SU-DHL-6 (cell line): ENCODE data around the gene KIF24.

Source experiments
- H2AFZ ChIP-seq: fragments of 200-600 bp; sonication (generic); 2 replicates; pipeline ENCODE4 v1.6.1; 2014; ENCODE audit warnings: low read depth, mild to moderate bottlenecking, moderate library complexity, mixed read lengths, antibody characterized with exemption, low read length; ENCODE audit not compliant: severe bottlenecking
- H3F3A ChIP-seq: fragments of 200-600 bp; shearing (Covaris generic); 2 replicates; pipeline ENCODE4 v1.6.0; 2016; ENCODE audit warnings: antibody characterized with exemption, mild to moderate bottlenecking; ENCODE audit not compliant: insufficient read depth
- H3K27ac ChIP-seq: fragments of 200-600 bp; sonication (generic); 2 replicates; pipeline ENCODE4 v1.5.1; 2016; ENCODE audit warnings: low read depth, mild to moderate bottlenecking, low read length, moderate library complexity, mixed read lengths
- H3K27me3 ChIP-seq: fragments of 200-600 bp; sonication (generic), shearing (Covaris generic); 2 replicates; pipeline ENCODE4 v1.6.0; 2014; ENCODE audit warnings: mild to moderate bottlenecking, low read length
- H3K36me3 ChIP-seq: fragments of 200-600 bp; sonication (generic); 2 replicates; pipeline ENCODE4 v1.6.1; 2014; ENCODE audit warnings: mild to moderate bottlenecking, low read length, mixed read lengths
- H3K4me2 ChIP-seq: fragments of 300-600, 200-600 bp; shearing (Covaris generic), sonication (generic); 2 replicates; pipeline ENCODE4 v1.6.0; 2014; ENCODE audit warnings: low read length, low read depth, mild to moderate bottlenecking; ENCODE audit not compliant: poor library complexity, severe bottlenecking
- H3K4me3 ChIP-seq: fragments of 200-600 bp; sonication (generic); 2 replicates; pipeline ENCODE4 v1.5.1; 2014; ENCODE audit warnings: antibody characterized with exemption, low read length, mild to moderate bottlenecking, mixed read lengths; ENCODE audit not compliant: insufficient read depth, poor library complexity, severe bottlenecking
- H3K79me2 ChIP-seq: fragments of 200-600 bp; sonication (generic); 2 replicates; pipeline ENCODE4 v1.6.1; 2014; ENCODE audit warnings: mild to moderate bottlenecking, low read length, moderate library complexity; ENCODE audit not compliant: insufficient read depth
- H3K9ac ChIP-seq: fragments of 200-600 bp; sonication (generic); 2 replicates; pipeline ENCODE4 v1.7.0; 2014; ENCODE audit warnings: mild to moderate bottlenecking, low read length
- H3K9me2 ChIP-seq: fragments of 200-600 bp; sonication (generic); replicated peaks from 2 replicates; pipeline ENCODE4 v1.6.1; 2014; ENCODE audit warnings: low read length; ENCODE audit not compliant: insufficient read depth
- H3K9me3 ChIP-seq: fragments of 200-600 bp; sonication (generic); 2 replicates; pipeline ENCODE4 v1.6.1; 2014; ENCODE audit warnings: low read length, mixed read lengths; ENCODE audit not compliant: insufficient read depth
- H4K20me1 ChIP-seq: fragments of 200-600 bp; sonication (generic); 2 replicates; pipeline ENCODE4 v1.6.1; 2014; ENCODE audit warnings: low read depth, mild to moderate bottlenecking, antibody characterized with exemption, low read length, moderate library complexity, mixed read lengths
- EZH2phosphoT487 ChIP-seq: fragments of 200-600 bp; sonication (generic), shearing (Covaris generic); conservative IDR thresholded peaks from 2 replicates; pipeline ENCODE4 v1.6.1; 2018; ENCODE audit warnings: mild to moderate bottlenecking, antibody characterized with exemption, low read length, moderate library complexity, mixed read lengths
- TF ChIP-seq, protein P1 (sequence below): fragments of 200-600 bp; sonication (generic); IDR thresholded peaks from one replicate; pipeline ENCODE4 v1.5.1; 2017; ENCODE audit warnings: antibody characterized with exemption, mild to moderate bottlenecking, low read length, moderate library complexity; ENCODE audit not compliant: insufficient read depth, poor library complexity, severe bottlenecking

KIF24 gene

DNA sequence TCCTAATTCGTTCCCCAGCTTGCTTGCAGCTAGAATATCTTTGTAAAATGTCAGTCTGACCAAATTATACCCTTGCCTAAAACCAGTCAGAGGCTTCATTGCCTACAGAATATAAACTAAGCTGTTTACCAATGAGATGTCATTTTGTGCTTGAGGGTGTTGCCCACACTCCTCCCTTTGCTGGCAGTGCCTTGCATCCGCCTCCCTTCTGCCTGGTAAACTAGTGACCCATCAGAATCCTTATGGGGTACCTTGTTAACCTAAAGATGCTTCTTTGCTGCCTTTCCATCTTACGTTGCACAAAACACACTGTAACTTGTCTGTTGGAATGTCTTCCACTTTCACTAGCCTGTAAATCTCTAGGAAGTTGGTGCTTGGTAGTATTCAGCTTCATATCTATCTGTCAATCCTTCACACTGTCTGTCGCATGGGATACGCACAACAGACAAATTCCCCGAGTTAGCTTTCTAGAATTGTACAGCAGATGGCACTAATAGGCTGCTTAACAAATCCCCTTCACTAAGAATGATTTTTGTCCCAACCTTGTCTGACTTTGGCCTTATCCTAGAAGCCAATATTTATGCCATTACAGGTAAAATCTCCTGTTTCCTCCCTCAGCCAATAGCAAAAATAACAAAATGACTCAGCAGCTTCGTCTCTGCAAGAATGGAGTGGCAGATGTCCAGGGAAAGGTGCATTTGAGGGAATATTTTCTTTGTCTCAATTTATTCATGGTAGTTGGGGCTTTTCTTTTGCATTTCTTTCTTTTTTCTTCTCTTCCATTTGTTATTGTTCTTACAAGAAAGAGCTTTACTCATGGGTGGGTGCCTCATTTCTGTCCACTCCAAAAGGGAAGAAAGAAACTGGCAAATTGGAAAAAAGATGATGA is 3.3 kb upstream of the KIF24 start:
- Histone ChIP-seq H3K9ac (no peak overlapping the region), H3F3A (peaks cover 13% of the 10 kb centered on the region), H3K27me3 (no peaks in the 10 kb centered on the region), H3K4me3 (no peak overlapping the region), H3K9me3 (no peaks in the 10 kb centered on the region), H3K9me2 (no peaks in the 10 kb centered on the region), H3K79me2 (peaks cover 19% of the 10 kb centered on the region), H3K36me3 (no peaks in the 10 kb centered on the region), H4K20me1 (no peaks in the 10 kb centered on the region), H2AFZ (no peak overlapping the region), H3K4me2 (no peak overlapping the region), H3K27ac (no peak overlapping the region)
- TF ChIP-seq EZH2phosphoT487: no peak
- TF ChIP-seq, protein P1, sequence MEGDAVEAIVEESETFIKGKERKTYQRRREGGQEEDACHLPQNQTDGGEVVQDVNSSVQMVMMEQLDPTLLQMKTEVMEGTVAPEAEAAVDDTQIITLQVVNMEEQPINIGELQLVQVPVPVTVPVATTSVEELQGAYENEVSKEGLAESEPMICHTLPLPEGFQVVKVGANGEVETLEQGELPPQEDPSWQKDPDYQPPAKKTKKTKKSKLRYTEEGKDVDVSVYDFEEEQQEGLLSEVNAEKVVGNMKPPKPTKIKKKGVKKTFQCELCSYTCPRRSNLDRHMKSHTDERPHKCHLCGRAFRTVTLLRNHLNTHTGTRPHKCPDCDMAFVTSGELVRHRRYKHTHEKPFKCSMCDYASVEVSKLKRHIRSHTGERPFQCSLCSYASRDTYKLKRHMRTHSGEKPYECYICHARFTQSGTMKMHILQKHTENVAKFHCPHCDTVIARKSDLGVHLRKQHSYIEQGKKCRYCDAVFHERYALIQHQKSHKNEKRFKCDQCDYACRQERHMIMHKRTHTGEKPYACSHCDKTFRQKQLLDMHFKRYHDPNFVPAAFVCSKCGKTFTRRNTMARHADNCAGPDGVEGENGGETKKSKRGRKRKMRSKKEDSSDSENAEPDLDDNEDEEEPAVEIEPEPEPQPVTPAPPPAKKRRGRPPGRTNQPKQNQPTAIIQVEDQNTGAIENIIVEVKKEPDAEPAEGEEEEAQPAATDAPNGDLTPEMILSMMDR: peak; percentile 56

DNA sequence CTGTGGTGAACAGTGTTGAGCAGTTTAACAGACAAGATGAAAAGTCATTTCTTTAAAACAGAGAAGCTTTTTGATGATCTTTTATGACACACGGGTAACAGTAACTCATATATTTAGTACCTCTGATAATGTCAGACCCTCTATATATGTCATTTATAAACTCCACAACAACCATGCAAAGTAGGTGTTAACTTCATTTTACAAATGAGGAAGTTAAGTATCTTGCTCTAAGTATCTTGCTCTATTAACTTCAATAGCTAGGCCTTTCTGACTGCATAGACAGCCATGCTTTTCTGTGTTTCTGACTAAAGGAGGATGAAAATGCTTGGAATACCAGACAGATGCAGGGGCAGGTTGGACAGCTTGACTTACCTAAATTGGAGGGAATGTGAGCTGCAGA is 2.1 kb upstream of the KIF24 start:
- Histone ChIP-seq H3K36me3 (no peaks in the 10 kb centered on the region), H3K9me3 (no peaks in the 10 kb centered on the region), H3F3A (peaks cover 17% of the 10 kb centered on the region), H3K27ac (peak overlapping the region; percentile 52), H3K27me3 (no peaks in the 10 kb centered on the region), H3K9ac (no peak overlapping the region), H2AFZ (peak overlapping the region; percentile 7), H3K4me3 (no peak overlapping the region), H3K79me2 (peaks cover 30% of the 10 kb centered on the region), H4K20me1 (no peaks in the 10 kb centered on the region), H3K4me2 (peak overlapping the region; percentile 83), H3K9me2 (no peaks in the 10 kb centered on the region)
- TF ChIP-seq, protein P1: no peak
- no peak for TF ChIP-seq EZH2phosphoT487

DNA sequence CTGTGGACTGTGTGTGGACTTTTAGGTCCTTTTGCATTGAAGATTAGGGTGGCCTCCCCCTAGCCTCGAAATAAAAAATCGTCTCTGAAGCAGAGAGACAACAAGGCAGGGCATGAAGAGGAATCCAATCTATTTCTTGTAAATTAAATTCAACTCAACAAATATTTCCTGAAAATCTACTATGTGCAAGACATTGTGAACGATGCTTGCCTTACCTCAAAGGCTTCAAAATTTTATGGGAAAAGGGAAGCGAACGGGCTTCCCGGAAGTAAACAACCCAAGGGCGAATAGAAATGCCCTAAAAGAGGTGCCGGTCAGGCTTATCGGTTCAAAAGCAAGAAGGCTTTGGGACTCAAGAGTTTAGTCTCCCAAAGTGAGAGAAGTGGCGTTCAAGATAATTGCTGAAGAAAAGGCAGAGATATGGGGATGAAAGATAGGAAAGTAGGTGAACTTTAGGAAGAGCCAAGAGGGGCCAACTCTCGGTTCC is 525 bp downstream of the KIF24 start:
- Histone ChIP-seq H3K9me2 (no peaks in the 10 kb centered on the region), H3K9me3 (no peaks in the 10 kb centered on the region), H3K27me3 (no peaks in the 10 kb centered on the region), H3F3A (peaks cover 17% of the 10 kb centered on the region), H2AFZ (peak overlapping the region; percentile 86), H3K4me2 (peak overlapping the region; percentile 87), H3K27ac (peak overlapping the region; percentile 70), H4K20me1 (no peaks in the 10 kb centered on the region), H3K79me2 (peaks cover 55% of the 10 kb centered on the region), H3K4me3 (peak overlapping the region; percentile 83), H3K9ac (peak overlapping the region; percentile 72), H3K36me3 (no peaks in the 10 kb centered on the region)
- no peak for TF ChIP-seq EZH2phosphoT487
- TF ChIP-seq, protein P1: no peak
